ENCODE results near the gene SETD2.
"Not testable (repeated sequence)": the region's sequence is repeated elsewhere in the genome, so short reads cannot be mapped to it uniquely, and the experiment has no call there.

The SETD2 gene

GRCh38 chr3:47035645-47036044 is 128.3 kb downstream of the SETD2 start:
- H3F3A ChIP-seq (ENCODE audit: control insufficient read depth, insufficient read depth), result peaks cover 8% of the 10 kb centered on the region
- H3K4me1 ChIP-seq (ENCODE audit: control insufficient read depth, low read length), result peaks cover 34% of the 10 kb centered on the region
- H3K9me3 ChIP-seq (ENCODE audit: control insufficient read depth, insufficient read depth, low read length), result no peaks in the 10 kb centered on the region
- H3K4me2 ChIP-seq (ENCODE audit: low read length), result no peak overlapping the region
- H3K36me3 ChIP-seq (ENCODE audit: control insufficient read depth, low read length), result peaks cover 76% of the 10 kb centered on the region
- no peaks in the 10 kb centered on the region for H3K9me2 ChIP-seq (replicated peaks; ENCODE audit: control insufficient read depth, low read length)
- H3K4me3 ChIP-seq (ENCODE audit: low read length), result no peak overlapping the region
- H4K20me1 ChIP-seq (ENCODE audit: control insufficient read depth, insufficient read depth, low read depth, low read length), result peaks cover 4% of the 10 kb centered on the region; the same call in 1 of the 2 replicates
- no peak overlapping the region for H3K27ac ChIP-seq (ENCODE audit: low read depth, low read length)
- peaks cover 3% of the 10 kb centered on the region; the same call in 1 of the 2 replicates for H3K79me2 ChIP-seq (ENCODE audit: control insufficient read depth, low read length)
- no peaks in the 10 kb centered on the region for H3K27me3 ChIP-seq (ENCODE audit: control insufficient read depth, low read length)
- TF ChIP-seq EZH2phosphoT487 (IDR thresholded peaks at IDR 0.05; ENCODE audit: borderline replicate concordance, low read length) (no peak), CTCF (IDR thresholded peaks at IDR 0.05; ENCODE audit: low read depth, low read length, poor library complexity, severe bottlenecking) (no peak)

GRCh38 chr3:47034868-47035489 is 128.9 kb downstream of the SETD2 start:
- Histone ChIP-seq H3F3A (ENCODE audit: control insufficient read depth, insufficient read depth) (peaks cover 5% of the 10 kb centered on the region), H3K79me2 (ENCODE audit: control insufficient read depth, low read length) (peaks cover 3% of the 10 kb centered on the region; the same call in 1 of the 2 replicates), H3K4me1 (ENCODE audit: control insufficient read depth, low read length) (peaks cover 27% of the 10 kb centered on the region), H3K4me2 (ENCODE audit: low read length) (no peak overlapping the region), H4K20me1 (ENCODE audit: control insufficient read depth, insufficient read depth, low read depth, low read length) (peaks cover 4% of the 10 kb centered on the region; the same call in 1 of the 2 replicates), H3K36me3 (ENCODE audit: control insufficient read depth, low read length) (peaks cover 70% of the 10 kb centered on the region), H3K9me2 (replicated peaks; ENCODE audit: control insufficient read depth, low read length) (no peaks in the 10 kb centered on the region), H3K4me3 (ENCODE audit: low read length) (no peak overlapping the region), H3K9me3 (ENCODE audit: control insufficient read depth, insufficient read depth, low read length) (no peaks in the 10 kb centered on the region), H3K27ac (ENCODE audit: low read depth, low read length) (no peak overlapping the region), H3K27me3 (ENCODE audit: control insufficient read depth, low read length) (no peaks in the 10 kb centered on the region)
- TF ChIP-seq EZH2phosphoT487 (IDR thresholded peaks at IDR 0.05; ENCODE audit: borderline replicate concordance, low read length) (no peak), CTCF (IDR thresholded peaks at IDR 0.05; ENCODE audit: low read depth, low read length, poor library complexity, severe bottlenecking) (no peak)

GRCh38 chr3:47031041-47031440 is 132.9 kb downstream of the SETD2 start:
- H3K4me3 ChIP-seq (ENCODE audit: low read length); H3K9me2 ChIP-seq (replicated peaks; ENCODE audit: control insufficient read depth, low read length); H3K27me3 ChIP-seq (ENCODE audit: control insufficient read depth, low read length); H3K4me2 ChIP-seq (ENCODE audit: low read length); H3K9me3 ChIP-seq (ENCODE audit: control insufficient read depth, insufficient read depth, low read length); H3K27ac ChIP-seq (ENCODE audit: low read depth, low read length); H4K20me1 ChIP-seq (ENCODE audit: control insufficient read depth, insufficient read depth, low read depth, low read length); H3K79me2 ChIP-seq (ENCODE audit: control insufficient read depth, low read length); H3F3A ChIP-seq (ENCODE audit: control insufficient read depth, insufficient read depth); H3K4me1 ChIP-seq (ENCODE audit: control insufficient read depth, low read length): not testable (repeated sequence)
- peaks cover 61% of the 10 kb centered on the region for H3K36me3 ChIP-seq (ENCODE audit: control insufficient read depth, low read length)

- Histone ChIP-seq H3K27me3 (ENCODE audit: control insufficient read depth, low read length) (no peaks in the 10 kb centered on the region), H3K4me2 (ENCODE audit: low read length) (no peak overlapping the region), H4K20me1 (ENCODE audit: control insufficient read depth, insufficient read depth, low read depth, low read length) (no peaks in the 10 kb centered on the region), H3K9me2 (replicated peaks; ENCODE audit: control insufficient read depth, low read length) (no peaks in the 10 kb centered on the region), H3K4me3 (ENCODE audit: low read length) (no peak overlapping the region), H3K79me2 (ENCODE audit: control insufficient read depth, low read length) (peaks cover 14% of the 10 kb centered on the region), H3F3A (ENCODE audit: control insufficient read depth, insufficient read depth) (no peaks in the 10 kb centered on the region), H3K9me3 (ENCODE audit: control insufficient read depth, insufficient read depth, low read length) (no peaks in the 10 kb centered on the region), H3K27ac (ENCODE audit: low read depth, low read length) (no peak overlapping the region), H3K4me1 (ENCODE audit: control insufficient read depth, low read length) (no peaks in the 10 kb centered on the region), H3K36me3 (ENCODE audit: control insufficient read depth, low read length) (peaks cover 39% of the 10 kb centered on the region)
- TF ChIP-seq EZH2phosphoT487 (IDR thresholded peaks at IDR 0.05; ENCODE audit: borderline replicate concordance, low read length) (no peak), CTCF (IDR thresholded peaks at IDR 0.05; ENCODE audit: low read depth, low read length, poor library complexity, severe bottlenecking) (no peak)
Measured at GRCh38 chr3:47028667-47029066, 135.2 kb downstream of the SETD2 start.

All from DOHH2 (cell line).